WERI-Rb-1 (cell line): ENCODE measurements around the gene RBFOX1.

ENCODE experiments used
- DNase-seq: peaks from one replicate; pipeline ENCODE4 v3.0.0-alpha.2; 2020
- H3K27ac ChIP-seq: fragments of 250-450 bp; sonication (Bioruptor Pico); 2 replicates; pipeline ENCODE4 v1.5.1; 2020; ENCODE audit warnings: mild to moderate bottlenecking, moderate library complexity
- H3K27me3 ChIP-seq: fragments of 250-450 bp; sonication (Bioruptor Pico); 2 replicates; pipeline ENCODE4 v1.5.1; 2021; ENCODE audit warnings: mild to moderate bottlenecking, low read depth, moderate library complexity; ENCODE audit not compliant: insufficient read depth, severe bottlenecking
- H3K36me3 ChIP-seq: fragments of 250-450 bp; sonication (Bioruptor Pico); 2 replicates; pipeline ENCODE4 v1.5.1; 2020; ENCODE audit warnings: mild to moderate bottlenecking, moderate library complexity
- H3K4me3 ChIP-seq: 2 replicates; pipeline ENCODE4 v1.5.1; 2011; ENCODE audit warnings: low read depth, mild to moderate bottlenecking, control low read depth, low read length
- H3K9me3 ChIP-seq: fragments of 250-450 bp; sonication (Bioruptor Pico); 2 replicates; pipeline ENCODE4 v1.5.1; 2021; ENCODE audit warnings: mild to moderate bottlenecking, moderate library complexity; ENCODE audit not compliant: severe bottlenecking
- TF ChIP-seq, protein P1 (sequence below): IDR thresholded peaks from 2 replicates; pipeline ENCODE4 v1.5.1; 2011; ENCODE audit warnings: low read depth, mild to moderate bottlenecking, control low read depth, inconsistent platforms, low read length

Gene RBFOX1

DNA sequence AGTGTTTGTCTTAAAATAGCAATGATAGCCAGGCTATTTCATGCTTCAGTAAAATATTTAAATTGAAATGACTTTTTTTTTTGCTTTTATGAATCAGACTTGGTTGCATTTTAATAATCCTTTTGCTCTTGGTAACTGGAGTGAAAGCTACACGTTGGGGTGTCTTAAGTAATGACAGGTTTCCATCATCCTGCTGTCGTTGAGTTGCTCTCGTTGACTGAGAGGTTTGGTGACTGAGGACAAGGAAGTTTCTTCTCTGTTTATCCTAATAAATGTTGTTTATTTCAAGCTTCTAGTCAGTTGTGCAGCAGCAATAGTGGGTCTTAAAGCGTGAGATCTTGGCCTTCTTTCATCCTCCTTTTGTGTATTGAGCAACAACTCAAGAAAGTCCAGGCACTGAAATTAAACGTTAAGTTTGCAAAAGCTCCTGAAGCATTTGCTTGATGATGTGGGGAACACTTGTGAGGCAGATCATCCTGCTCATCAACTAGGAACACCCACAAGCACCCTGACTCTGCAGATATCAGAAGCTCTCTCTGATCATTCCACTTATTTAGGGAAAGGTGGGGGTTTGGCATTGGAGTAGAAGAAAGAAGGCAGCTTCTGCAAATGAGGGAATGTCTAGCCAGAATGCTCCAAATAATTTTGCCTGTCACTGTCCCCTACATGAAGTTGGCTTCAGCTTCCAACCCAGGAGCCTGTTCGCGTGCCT, 179.1 kb downstream of the RBFOX1 start:
- Histone ChIP-seq H3K9me3 (no peaks in the 10 kb centered on the region), H3K36me3 (no peaks in the 10 kb centered on the region), H3K4me3 (no peak overlapping the region), H3K27ac (no peak overlapping the region), H3K27me3 (no peaks in the 10 kb centered on the region)
- no peak for DNase-seq
- TF ChIP-seq, protein P1, sequence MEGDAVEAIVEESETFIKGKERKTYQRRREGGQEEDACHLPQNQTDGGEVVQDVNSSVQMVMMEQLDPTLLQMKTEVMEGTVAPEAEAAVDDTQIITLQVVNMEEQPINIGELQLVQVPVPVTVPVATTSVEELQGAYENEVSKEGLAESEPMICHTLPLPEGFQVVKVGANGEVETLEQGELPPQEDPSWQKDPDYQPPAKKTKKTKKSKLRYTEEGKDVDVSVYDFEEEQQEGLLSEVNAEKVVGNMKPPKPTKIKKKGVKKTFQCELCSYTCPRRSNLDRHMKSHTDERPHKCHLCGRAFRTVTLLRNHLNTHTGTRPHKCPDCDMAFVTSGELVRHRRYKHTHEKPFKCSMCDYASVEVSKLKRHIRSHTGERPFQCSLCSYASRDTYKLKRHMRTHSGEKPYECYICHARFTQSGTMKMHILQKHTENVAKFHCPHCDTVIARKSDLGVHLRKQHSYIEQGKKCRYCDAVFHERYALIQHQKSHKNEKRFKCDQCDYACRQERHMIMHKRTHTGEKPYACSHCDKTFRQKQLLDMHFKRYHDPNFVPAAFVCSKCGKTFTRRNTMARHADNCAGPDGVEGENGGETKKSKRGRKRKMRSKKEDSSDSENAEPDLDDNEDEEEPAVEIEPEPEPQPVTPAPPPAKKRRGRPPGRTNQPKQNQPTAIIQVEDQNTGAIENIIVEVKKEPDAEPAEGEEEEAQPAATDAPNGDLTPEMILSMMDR: no peak

DNA sequence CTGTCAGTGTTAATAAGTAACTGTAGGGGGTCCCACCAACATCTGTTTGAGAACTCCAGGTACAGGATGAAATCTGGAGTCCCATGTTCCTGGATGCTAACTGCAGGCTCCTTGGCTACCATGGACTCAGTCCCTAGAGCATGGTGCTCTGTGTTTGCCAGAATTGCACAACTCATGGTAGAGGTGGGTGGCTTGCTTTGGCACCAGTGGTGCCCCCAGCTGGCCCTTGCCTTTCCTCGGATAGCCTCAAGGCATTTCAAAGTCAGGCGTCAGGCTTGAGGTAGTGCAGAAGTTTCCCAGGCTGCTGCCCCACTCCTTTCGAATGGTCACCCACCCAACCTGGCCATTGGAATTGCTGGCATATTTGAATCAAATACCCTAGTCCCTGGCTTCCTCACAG, 179.9 kb downstream of the RBFOX1 start:
- H3K9me3 ChIP-seq: no peaks in the 10 kb centered on the region
- H3K36me3 ChIP-seq: no peaks in the 10 kb centered on the region
- H3K27me3 ChIP-seq: no peaks in the 10 kb centered on the region
- H3K4me3 ChIP-seq: no peak overlapping the region
- TF ChIP-seq, protein P1: no peak
- H3K27ac ChIP-seq: no peak overlapping the region
- DNase-seq: no peak

DNA sequence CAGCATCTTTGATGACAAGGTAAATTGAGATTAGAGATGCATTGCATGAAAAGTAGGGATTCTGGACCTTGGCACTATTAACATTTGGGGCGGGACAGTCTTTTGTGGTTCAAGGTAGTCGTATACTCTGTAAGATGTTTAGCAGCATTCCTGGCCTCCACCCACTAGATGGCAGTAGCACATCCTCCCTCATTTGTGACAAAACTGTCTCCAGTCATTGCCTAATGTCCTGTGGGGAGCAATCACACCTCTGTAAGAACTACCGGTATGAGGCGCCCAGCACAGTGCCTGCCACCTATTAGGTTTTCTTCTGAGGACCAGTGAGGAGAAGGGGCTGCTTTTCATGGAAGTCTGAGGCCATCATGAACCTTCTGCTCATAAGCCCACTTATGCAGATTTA, 180.8 kb downstream of the RBFOX1 start:
- H3K27ac ChIP-seq: no peak overlapping the region
- no peaks in the 10 kb centered on the region for H3K9me3 ChIP-seq
- H3K27me3 ChIP-seq: no peaks in the 10 kb centered on the region
- TF ChIP-seq, protein P1: peak; percentile 76
- peak; percentile 48 for DNase-seq
- H3K36me3 ChIP-seq: no peaks in the 10 kb centered on the region
- H3K4me3 ChIP-seq: no peak overlapping the region

DNA sequence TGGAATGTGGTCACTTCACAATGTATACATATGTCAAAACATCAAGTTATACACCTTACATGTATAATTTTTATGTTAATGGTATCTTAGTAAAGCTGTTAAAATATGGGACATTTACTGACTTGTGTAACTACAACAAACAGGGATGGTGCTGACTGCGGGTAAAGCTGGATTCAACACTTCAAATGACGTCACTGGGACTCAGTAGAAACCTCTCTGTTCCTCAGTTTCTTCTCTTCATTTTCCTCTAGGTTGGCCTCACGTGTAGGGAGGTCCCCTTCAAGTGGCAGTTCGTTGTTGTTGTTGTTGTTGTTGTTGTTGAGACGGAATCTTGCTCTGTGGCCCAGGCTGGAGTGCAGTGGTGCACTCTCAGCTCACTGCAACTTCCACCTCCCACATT, 182.9 kb downstream of the RBFOX1 start:
- Histone ChIP-seq H3K27ac (no peak overlapping the region), H3K4me3 (no peak overlapping the region), H3K9me3 (no peaks in the 10 kb centered on the region), H3K36me3 (no peaks in the 10 kb centered on the region), H3K27me3 (no peaks in the 10 kb centered on the region)
- TF ChIP-seq, protein P1: no peak
- DNase-seq: no peak

DNA sequence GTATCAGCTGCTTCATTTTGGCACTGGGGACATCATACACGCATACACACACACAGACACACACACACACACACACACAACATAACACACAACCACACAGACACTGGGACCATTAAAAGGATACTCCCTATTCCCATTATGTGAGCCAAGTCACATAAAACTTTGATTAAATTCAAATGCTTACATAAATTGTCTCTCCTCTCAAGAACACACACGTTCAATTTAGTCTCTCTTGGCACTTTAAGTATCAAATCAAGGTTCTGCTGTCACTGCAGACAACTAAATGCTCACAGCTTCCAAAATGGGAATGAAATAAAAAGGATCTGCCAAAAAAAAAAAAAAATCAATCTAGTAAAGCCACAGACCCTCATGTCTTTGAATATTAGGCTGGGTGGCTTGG, 184.9 kb downstream of the RBFOX1 start:
- TF ChIP-seq, protein P1: no peak
- Histone ChIP-seq H3K27me3 (no peaks in the 10 kb centered on the region), H3K27ac (no peak overlapping the region), H3K9me3 (no peaks in the 10 kb centered on the region), H3K4me3 (no peak overlapping the region), H3K36me3 (no peaks in the 10 kb centered on the region)
- DNase-seq: no peak

DNA sequence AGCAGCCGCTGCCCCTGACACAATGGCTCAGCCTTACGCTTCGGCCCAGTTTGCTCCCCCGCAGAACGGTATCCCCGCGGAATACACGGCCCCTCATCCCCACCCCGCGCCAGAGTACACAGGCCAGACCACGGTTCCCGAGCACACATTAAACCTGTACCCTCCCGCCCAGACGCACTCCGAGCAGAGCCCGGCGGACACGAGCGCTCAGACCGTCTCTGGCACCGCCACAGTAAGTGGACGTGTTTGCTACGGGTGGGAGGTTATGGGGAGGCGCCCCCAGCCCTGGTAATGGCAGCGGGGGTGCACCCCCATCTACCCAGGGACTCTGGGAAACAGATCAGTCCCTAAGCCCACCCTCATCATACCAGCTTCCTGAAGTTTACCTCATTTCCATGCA, 185.5 kb downstream of the RBFOX1 start:
- Histone ChIP-seq H3K4me3 (no peak overlapping the region), H3K27me3 (no peaks in the 10 kb centered on the region), H3K27ac (no peak overlapping the region), H3K36me3 (no peaks in the 10 kb centered on the region), H3K9me3 (no peaks in the 10 kb centered on the region)
- TF ChIP-seq, protein P1: no peak
- no peak for DNase-seq
